ENCODE results near the gene TUFT1.

The TUFT1 gene

GRCh38 chr1:151540021-151540981, at the start of gene TUFT1:
TUFT1 (plus strand) TSS chr1:151540309; CDS start chr1:151540367, 58 bp downstream.
- peak; percentile 87 to 89 for DNase-seq (ENCODE audit: low read depth in 2 of 2)

- no peak for DNase-seq (ENCODE audit: low read depth in 2 of 2)
These were observed 48.5 kb upstream of the TUFT1 start for GRCh38 chr1:151491641-151492040.

GRCh38 chr1:151492120-151492519, 48.0 kb upstream of the TUFT1 start:
- DNase-seq (ENCODE audit: low read depth in 2 of 2): no peak

GRCh38 chr1:151493042-151493441, 47.1 kb upstream of the TUFT1 start:
- no peak for DNase-seq (ENCODE audit: low read depth in 2 of 2)

GRCh38 chr1:151494741-151495281, 45.3 kb upstream of the TUFT1 start:
- DNase-seq (ENCODE audit: low read depth in 2 of 2): no peak

GRCh38 chr1:151495316-151495715, 44.8 kb upstream of the TUFT1 start:
- no peak for DNase-seq (ENCODE audit: low read depth in 2 of 2)

- no peak for DNase-seq (ENCODE audit: low read depth in 2 of 2)
These were observed 40.7 kb upstream of the TUFT1 start for GRCh38 chr1:151499365-151499764.

- no peak for DNase-seq (ENCODE audit: low read depth in 2 of 2)
These were observed 40.2 kb upstream of the TUFT1 start for GRCh38 chr1:151499930-151500329.

- DNase-seq (ENCODE audit: low read depth in 2 of 2): no peak
These were observed 38.6 kb upstream of the TUFT1 start for GRCh38 chr1:151501474-151501873.

GRCh38 chr1:151502035-151502700, 37.9 kb upstream of the TUFT1 start:
- no peak for DNase-seq (ENCODE audit: low read depth in 2 of 2)

GRCh38 chr1:151502859-151503780, 37.0 kb upstream of the TUFT1 start:
- DNase-seq (ENCODE audit: low read depth in 2 of 2): no peak

- DNase-seq (ENCODE audit: low read depth in 2 of 2): no peak
These were observed 35.9 kb upstream of the TUFT1 start for GRCh38 chr1:151504252-151504651.

GRCh38 chr1:151504759-151505158, 35.4 kb upstream of the TUFT1 start:
- no peak for DNase-seq (ENCODE audit: low read depth in 2 of 2)

GRCh38 chr1:151508833-151509232, 31.3 kb upstream of the TUFT1 start:
- DNase-seq (ENCODE audit: low read depth in 2 of 2): no peak

GRCh38 chr1:151509350-151510019, 30.6 kb upstream of the TUFT1 start:
- no peak for DNase-seq (ENCODE audit: low read depth in 2 of 2)

- DNase-seq (ENCODE audit: low read depth in 2 of 2): no peak
These were observed 30.1 kb upstream of the TUFT1 start for GRCh38 chr1:151510020-151510405.

- no peak for DNase-seq (ENCODE audit: low read depth in 2 of 2)
These were observed 29.5 kb upstream of the TUFT1 start for GRCh38 chr1:151510614-151510956.

- peak; percentile 64 to 85 for DNase-seq (ENCODE audit: low read depth in 2 of 2)
These were observed 29.0 kb upstream of the TUFT1 start, which contains the start of gene CGN for GRCh38 chr1:151510957-151511635. CGN (plus strand) TSS chr1:151511387; CDS start chr1:151518520, 7,133 bp downstream.

GRCh38 chr1:151511636-151512215, 28.4 kb upstream of the TUFT1 start:
- no peak for DNase-seq (ENCODE audit: low read depth in 2 of 2)

- DNase-seq (ENCODE audit: low read depth in 2 of 2): no peak
These were observed 27.8 kb upstream of the TUFT1 start for GRCh38 chr1:151512326-151512725.

Measured in stimulated activated CD8-positive, alpha-beta memory T cell treated with anti-CD3 and anti-CD28 coated beads, Interleukin-7, amount 100 ng/mL, for 4 hours (primary cell).